GM21619 (cell line): Measurements from ENCODE around the gene CACNA2D4.

ENCODE experiments used
- ATAC-seq: cut with Tn5 transposase; IDR thresholded peaks from one replicate; pipeline ENCODE4 v1.9.1; 2021; ENCODE audit not compliant: unreplicated experiment

The CACNA2D4 gene

GRCh38 chr12:1847411-1847810, 71.0 kb downstream of the CACNA2D4 start:
- ATAC-seq: no peak

DNA sequence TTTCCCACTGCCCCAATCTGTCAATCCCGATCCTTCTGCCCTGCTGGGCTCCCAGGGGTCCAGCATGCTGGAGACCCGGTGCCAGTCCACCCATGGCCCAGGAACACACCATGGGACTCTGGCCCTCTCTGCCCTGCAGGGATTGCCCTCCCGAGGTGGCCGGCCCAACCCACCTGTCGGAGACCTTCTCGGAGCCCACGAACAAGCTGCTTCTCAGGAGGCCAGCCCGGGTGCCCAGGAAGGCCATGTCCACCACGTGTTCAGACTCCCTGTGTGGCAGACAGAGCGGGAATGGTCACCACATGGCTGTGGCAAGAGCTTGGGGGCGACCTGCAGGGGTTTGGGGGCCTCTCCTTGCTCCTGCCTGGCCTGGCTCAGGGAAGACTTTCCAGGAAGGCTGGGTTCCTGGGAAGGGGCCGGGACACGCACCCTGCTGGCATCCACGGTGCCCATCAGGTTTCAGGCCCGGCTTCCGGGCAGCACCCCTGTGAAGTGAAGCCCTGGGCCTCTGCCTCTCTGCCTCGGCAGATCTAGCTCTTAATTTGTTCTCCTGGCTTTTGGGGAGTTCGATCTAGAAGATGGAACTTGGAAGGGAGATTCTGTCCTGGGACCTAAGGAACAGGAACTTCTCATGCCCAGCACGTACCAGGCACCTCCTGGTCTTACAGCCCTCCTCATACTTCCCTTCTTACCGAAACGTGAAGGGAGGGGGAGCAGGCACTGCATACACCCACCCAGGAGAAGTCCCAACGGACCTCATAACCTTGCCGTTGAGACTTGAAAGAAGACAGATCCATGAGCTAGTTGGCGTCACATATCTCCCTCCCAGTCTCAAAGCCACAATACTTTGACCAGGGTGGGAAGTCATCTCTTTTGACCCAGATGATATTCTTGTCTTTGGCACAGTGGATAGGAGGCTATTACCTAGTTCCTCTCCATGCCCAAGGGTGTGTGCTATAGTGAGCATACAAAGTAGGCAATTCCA, 71.7 kb downstream of the CACNA2D4 start:
- no peak for ATAC-seq

- no peak for ATAC-seq
These were observed 72.6 kb downstream of the CACNA2D4 start for GRCh38 chr12:1845886-1846285.

- no peak for ATAC-seq
These were observed 73.0 kb downstream of the CACNA2D4 start for GRCh38 chr12:1845427-1845826.

- no peak for ATAC-seq
These were observed 73.6 kb downstream of the CACNA2D4 start for GRCh38 chr12:1844661-1845409.

DNA sequence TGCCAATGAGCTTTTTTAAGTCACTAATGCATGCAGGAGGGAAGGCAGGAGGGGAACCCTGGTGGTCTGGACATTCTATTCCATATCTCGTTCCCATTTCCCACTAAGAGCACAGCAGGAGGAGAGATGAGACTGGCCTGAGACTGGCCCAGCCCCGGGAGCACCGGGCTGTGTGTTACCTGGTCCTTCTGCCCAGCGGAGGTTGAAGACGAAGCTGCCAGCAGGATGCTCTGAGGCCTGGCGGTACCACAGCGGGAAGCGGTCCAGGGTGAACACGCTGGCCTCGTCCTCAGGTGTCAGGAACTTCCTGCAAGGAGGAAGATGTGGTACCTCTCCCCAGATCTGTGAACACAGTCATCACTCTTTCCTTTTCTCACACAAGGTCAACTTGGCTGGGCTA, 74.2 kb downstream of the CACNA2D4 start:
- no peak for ATAC-seq

DNA sequence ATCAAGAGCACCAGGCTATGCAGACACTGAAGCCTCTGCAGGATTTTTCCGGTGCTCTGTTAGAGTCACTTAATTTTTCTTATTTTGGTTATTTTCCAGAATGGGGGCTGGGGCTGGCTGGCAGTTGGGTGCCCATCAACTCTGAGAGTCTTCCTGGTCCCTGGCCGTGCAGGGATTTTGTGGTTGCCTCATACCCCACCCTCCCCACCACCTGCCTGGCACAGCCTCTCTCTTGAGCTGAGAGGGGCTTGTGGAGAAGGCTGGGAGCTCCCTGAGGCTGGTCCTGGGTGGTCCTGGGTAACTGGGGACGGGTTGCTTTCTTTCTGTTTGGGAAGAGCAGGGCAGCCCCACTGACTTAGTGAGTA, 74.8 kb downstream of the CACNA2D4 start:
- ATAC-seq: no peak

DNA sequence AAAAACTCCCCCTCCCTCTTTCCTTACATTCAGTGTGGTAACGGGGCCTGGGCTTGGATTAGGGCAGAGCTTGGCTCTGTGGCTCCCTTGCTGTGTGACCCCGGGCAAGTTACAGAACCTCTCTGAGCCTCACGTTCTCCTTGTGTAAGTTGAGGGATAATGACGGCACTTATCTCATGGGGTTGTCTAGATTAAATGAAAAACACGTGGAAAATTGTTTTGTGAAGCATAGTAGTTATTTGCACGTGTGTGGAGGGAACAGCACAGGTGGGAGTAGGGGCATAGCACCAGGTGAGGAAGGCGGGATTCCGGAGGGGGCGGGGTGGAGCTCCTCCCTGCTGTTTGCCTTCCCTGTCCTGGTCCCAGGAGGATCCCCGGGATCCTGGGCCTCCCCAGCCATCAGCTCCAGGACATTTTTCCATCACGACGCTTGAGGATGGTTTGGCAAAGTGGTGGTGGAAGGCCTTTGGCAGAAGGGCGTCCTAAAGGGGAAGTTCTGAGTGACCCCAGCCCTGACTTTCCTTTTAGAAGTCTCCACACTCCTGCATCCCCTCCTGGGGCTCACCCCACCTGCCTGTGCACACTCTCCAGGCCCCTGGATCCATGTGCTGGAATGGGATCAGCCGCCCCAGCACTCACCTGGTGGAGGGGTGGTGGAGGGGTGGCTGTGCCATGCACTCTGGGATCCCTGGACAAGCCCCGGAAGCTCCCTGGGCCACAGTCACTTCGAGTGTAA, 75.4 kb downstream of the CACNA2D4 start:
- ATAC-seq: no peak

GRCh38 chr12:1842183-1842904, 76.1 kb downstream of the CACNA2D4 start:
- no peak for ATAC-seq

GRCh38 chr12:1841586-1842182, 76.8 kb downstream of the CACNA2D4 start:
- no peak for ATAC-seq

DNA sequence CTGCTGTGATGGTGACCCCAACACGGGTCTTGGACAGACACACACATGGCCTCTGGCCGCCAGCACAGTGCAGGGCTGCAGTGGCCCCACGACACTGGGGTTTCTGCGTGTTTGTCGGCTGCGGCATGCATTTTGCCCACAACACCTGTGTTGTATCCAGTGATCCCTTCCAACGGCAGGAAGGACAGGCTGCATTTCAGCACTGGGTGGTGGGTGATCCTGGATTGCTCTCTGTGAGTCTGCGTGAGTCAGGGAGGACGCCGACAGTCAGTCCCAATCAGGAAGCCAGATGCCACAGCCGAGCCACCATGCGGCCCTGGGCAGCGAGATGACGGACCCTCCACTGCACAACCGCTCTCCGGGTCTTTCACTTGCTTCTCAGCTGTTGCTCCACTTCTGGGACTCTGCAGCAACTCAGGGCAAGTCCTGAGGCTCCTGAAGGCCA, 77.4 kb downstream of the CACNA2D4 start:
- no peak for ATAC-seq

DNA sequence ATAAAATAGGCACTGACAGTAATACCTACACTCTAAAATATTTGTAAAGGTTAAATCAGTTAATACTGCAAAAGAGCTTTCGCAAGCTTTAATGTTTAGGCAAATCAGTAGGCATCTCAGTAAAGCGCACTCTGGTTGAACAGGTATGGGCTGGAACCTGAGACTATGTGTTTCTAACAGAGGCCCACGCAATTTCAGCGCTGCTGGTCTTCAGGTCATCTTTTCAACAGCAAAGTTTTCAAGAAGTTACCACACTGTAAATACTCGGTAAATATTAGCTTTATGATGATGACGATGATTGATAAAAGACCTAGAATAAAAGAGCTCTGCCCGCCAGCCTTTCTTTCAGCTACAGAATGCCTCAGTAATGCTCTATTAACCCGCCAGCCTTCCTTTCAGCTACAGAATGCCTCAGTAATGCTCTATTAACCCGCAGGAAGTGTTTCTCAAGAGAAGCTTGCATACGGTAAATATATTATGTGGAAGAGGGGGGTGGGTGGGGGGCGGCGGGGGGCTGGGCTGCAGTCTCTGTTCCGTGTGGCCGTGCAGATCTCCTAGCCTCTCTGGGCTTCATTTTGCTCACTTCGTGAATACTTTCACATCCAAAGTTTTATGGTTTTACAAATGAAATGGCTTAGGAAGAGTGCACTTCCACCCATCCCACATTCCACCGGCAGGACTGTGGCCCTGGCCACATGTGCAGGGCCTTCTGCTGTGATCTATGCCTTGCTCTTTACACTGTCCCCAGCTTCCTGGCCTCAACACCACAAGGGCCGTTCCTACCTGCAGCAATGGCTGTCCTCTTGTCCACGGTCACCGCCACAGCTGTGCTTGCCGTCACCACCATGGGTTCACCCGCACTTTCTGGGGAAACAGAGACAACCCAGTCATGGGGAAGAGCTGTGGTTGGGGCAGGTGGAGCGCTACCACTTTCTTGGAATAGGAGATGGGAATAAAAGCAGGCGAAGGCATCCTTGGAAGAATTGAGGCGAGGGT, 78.2 kb downstream of the CACNA2D4 start:
- ATAC-seq: no peak

GRCh38 chr12:1839464-1839863, 79.0 kb downstream of the CACNA2D4 start:
- ATAC-seq: no peak

DNA sequence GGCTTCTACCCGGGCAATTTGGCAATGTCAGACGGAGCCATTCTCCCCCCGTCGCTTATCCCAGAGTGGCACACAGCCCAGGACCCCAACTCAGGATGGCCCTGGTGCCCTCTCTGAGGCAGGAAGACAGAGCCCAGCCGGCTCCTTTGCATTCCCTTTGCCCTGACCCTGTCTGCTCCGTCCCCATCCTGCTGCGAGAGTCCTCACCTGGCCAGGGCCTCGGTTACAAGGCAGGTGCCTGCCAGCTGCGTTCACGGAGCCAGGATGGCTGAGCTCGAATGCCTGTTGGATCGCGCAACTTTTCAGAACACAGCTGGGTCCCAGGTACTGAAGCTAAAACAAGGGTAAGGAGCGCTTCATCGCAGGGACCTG, 79.5 kb downstream of the CACNA2D4 start:
- ATAC-seq: no peak

DNA sequence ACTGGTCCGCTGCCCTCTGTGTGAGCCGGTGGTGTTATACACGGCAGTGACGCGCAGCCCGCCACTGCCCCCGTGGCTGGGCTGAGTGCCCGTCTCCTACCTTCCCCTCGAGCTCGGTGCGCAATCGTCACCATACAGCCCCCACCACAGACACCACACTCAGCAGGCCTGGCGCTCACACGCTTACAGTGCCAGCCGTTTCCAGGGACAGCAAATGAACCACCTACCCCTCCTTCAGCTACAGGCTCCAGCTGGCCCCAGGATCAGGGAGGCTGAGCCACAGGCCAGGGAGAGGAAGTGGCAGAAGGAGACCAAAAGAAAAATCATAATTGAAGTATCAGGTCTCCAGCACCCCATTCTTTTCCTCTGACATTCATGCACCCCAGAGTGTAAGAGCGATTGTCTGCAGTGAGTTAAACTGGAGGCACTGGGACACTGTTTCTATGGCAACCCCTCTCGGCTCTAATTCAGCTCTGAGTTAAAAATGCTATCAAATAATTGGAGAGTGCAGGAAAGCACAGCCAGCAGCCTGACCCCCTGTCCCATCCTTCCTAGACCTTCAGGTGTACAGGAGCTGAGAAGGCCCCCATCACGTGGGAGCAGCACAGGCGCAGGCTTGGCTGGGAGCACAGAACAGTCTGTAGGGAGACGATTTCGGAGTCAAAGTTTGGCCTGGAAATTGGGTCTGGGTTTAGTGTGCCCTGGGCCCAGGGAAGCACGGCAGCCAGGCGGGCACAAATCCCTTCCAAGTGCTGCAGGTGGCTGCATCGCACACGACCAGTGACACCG, 80.1 kb downstream of the CACNA2D4 start:
- ATAC-seq: no peak

DNA sequence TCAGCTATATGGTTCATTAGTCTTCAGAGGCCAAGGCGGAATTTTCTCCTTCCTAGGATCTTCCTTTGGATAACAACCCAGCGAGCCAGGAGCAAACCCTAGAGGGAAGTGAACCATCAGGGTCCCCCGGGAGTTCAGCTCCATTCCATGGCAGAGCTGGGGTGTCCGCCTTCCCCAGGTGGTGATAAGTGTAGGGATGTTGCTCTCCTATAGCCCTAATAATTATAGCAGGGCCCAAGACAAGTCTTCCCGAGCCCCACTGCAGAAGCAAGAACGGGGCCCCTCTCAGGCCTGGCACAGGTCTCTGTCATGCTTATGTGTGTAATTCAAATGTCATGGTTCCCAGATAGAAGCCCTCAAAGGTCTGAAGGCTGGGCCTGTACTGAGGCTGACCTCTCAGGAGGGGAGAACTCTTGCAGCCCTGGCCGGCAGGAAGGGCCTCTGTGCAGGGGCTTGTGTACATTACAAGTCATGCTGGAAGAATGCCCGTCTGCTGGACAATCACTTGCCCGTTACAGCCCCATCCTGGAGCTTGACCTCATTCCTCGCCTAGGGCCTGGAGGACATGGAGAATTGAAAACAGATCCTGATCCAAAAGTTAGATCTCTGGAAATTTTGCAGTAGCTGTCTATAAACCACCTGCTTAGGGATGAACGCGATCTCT, 80.8 kb downstream of the CACNA2D4 start:
- no peak for ATAC-seq

DNA sequence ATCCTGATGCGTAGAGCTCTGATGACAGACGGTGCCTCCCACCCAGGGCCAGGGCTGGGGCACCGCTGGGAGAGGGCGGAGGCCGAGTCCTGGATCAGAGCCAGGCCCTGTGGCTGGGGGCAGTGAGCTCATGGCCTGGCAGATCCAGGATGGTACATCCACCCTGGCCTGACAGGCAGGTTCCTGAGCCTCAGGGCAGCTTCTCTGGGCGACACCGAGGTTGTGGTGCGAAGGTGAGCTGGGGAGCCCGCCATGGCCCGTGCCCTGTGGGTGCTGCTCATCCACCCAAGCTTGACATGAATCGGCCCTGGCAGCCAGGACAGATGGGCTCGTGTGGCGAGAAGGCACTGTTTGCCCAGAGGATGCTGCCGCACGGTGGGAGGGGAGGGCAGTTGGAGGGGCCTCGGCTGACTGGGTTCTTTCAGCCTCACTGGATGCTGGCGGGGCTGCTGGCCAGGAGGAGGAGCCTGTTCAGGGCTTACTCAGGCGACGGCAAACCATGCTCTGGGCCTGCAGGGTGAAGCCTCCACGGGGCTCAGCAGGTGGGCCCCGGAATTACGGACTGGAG, 81.5 kb downstream of the CACNA2D4 start:
- no peak for ATAC-seq
